Neural progenitor cell (in vitro differentiated cells): ENCODE measurements around the gene CFAP97D2. TPM values are rescaled to one million over a fixed set of nuclear protein-coding genes. Genes with fewer than 3 reads are reported as not detected.

Experiments used
- DNase-seq: peaks from one replicate; pipeline ENCODE4 v3.0.0-alpha.2; 2016; ENCODE audit warnings: low spot score
- H2AFZ ChIP-seq: fragments of 200-600 bp; sonication (generic); replicated peaks from 2 replicates; pipeline ENCODE4 v1.6.1; 2016; ENCODE audit warnings: antibody characterized with exemption
- H3F3A ChIP-seq: fragments of 200-600 bp; sonication (generic); 2 replicates; pipeline ENCODE4 v1.6.1; 2016; ENCODE audit warnings: antibody characterized with exemption, low read depth
- H3K27ac ChIP-seq: fragments of 200-600 bp; sonication (generic); 2 replicates; pipeline ENCODE4 v1.5.1; 2016; ENCODE audit warnings: mild to moderate bottlenecking
- H3K27me3 ChIP-seq: fragments of 200-600 bp; sonication (generic); 2 replicates; pipeline ENCODE4 v1.6.1; 2016; ENCODE audit warnings: mild to moderate bottlenecking, moderate library complexity
- H3K36me3 ChIP-seq: fragments of 200-600 bp; sonication (generic); 2 replicates; pipeline ENCODE4 v1.5.1; 2016
- H3K4me1 ChIP-seq: fragments of 200-600 bp; sonication (generic); 2 replicates; pipeline ENCODE4 v1.6.1; 2016; ENCODE audit warnings: mixed run types
- H3K4me2 ChIP-seq: fragments of 200-600 bp; sonication (generic); 2 replicates; pipeline ENCODE4 v1.6.1; 2016
- H3K4me3 ChIP-seq: fragments of 200-600 bp; sonication (generic); 2 replicates; pipeline ENCODE4 v1.5.1; 2016
- H3K79me2 ChIP-seq: fragments of 200-600 bp; sonication (generic); 2 replicates; pipeline ENCODE4 v1.6.1; 2016; ENCODE audit warnings: low read depth
- H3K9ac ChIP-seq: fragments of 200-600 bp; sonication (generic); 2 replicates; pipeline ENCODE4 v1.6.1; 2016
- H3K9me3 ChIP-seq: fragments of 200-600 bp; sonication (generic); 2 replicates; pipeline ENCODE4 v1.5.1; 2016; ENCODE audit warnings: low read depth
- H4K20me1 ChIP-seq: fragments of 200-600 bp; sonication (generic); 2 replicates; pipeline ENCODE4 v1.6.1; 2016; ENCODE audit warnings: low read depth
- H3K27ac Mint-ChIP-seq: 3 replicates; pipeline ENCODE4 v1.8.0; 2021; ENCODE audit warnings: mixed read lengths
- H3K27me3 Mint-ChIP-seq: 2 replicates; pipeline ENCODE4 v1.8.0; 2022; ENCODE audit warnings: low read depth, mild to moderate bottlenecking, inconsistent platforms, moderate library complexity, mixed read lengths; ENCODE audit not compliant: insufficient read depth
- H3K36me3 Mint-ChIP-seq: 3 replicates; pipeline ENCODE4 v1.8.0; 2021; ENCODE audit warnings: mixed read lengths
- H3K4me1 Mint-ChIP-seq: 3 replicates; pipeline ENCODE4 v1.8.0; 2021; ENCODE audit warnings: mixed read lengths
- H3K4me3 Mint-ChIP-seq: 3 replicates; pipeline ENCODE4 v1.8.0; 2021; ENCODE audit warnings: mild to moderate bottlenecking, moderate library complexity, mixed read lengths
- H3K9me3 Mint-ChIP-seq: 3 replicates; pipeline ENCODE4 v1.8.0; 2020; ENCODE audit warnings: mixed read lengths
- CTCF ChIP-seq: fragments of 200-600 bp; sonication (generic); IDR thresholded peaks from 2 replicates; pipeline ENCODE4 v1.5.1; 2017; ENCODE audit warnings: antibody characterized with exemption, mild to moderate bottlenecking
- EZH2 ChIP-seq: fragments of 200-600 bp; sonication (generic); IDR thresholded peaks from 2 replicates; pipeline ENCODE4 v1.6.1; 2017; ENCODE audit warnings: antibody characterized with exemption, mild to moderate bottlenecking, moderate library complexity
- EZH2phosphoT487 ChIP-seq: fragments of 200-600 bp; sonication (generic); IDR thresholded peaks from 2 replicates; pipeline ENCODE4 v1.6.1; 2017; ENCODE audit warnings: antibody characterized with exemption
- total RNA-seq: library from RNA; depleted of rRNA; stranded (reverse); fragments of >200 nt; gene quantifications from 2 replicates; pipeline ENCODE4 v1.2.3, GENCODE V29; 2015; ENCODE audit warnings: low replicate concordance

The CFAP97D2 gene
- total RNA-seq, 1 donor from 2014 or later = not detected

- Histone ChIP-seq H3K36me3 (peaks cover 16% of the 10 kb centered on the region), H3K4me2 (peak overlapping the region; percentile 94), H3K27me3 (peaks cover 11% of the 10 kb centered on the region), H2AFZ (no peak overlapping the region), H3K4me1 (peaks cover 11% of the 10 kb centered on the region), H4K20me1 (peaks cover 19% of the 10 kb centered on the region), H3K9me3 (no peaks in the 10 kb centered on the region), H3K4me3 (peak overlapping the region; percentile 79), H3K79me2 (peaks cover 24% of the 10 kb centered on the region), H3K9ac (no peak overlapping the region), H3K27ac (no peak overlapping the region), H3F3A (peaks cover 7% of the 10 kb centered on the region)
- TF ChIP-seq EZH2phosphoT487 = no peak
- TF ChIP-seq CTCF = no peak
- no peak for TF ChIP-seq EZH2
- Mint-ChIP-seq H3K27ac (peak overlapping the region; percentile 87), H3K4me1 (peaks cover 14% of the 10 kb centered on the region), H3K27me3 (peaks cover 5% of the 10 kb centered on the region), H3K4me3 (peak overlapping the region; percentile 93), H3K36me3 (peaks cover 17% of the 10 kb centered on the region), H3K9me3 (no peaks in the 10 kb centered on the region)
- peak; percentile 31 for DNase-seq
These were observed 56.6 kb downstream of the CFAP97D2 start for GRCh38 chr13:114235697-114236096.

GRCh38 chr13:114236227-114236626 lies 57.2 kb downstream of the CFAP97D2 start:
- Mint-ChIP-seq H3K4me1 (peaks cover 12% of the 10 kb centered on the region), H3K27ac (no peak overlapping the region), H3K9me3 (no peaks in the 10 kb centered on the region), H3K36me3 (peaks cover 21% of the 10 kb centered on the region), H3K27me3 (peaks cover 5% of the 10 kb centered on the region), H3K4me3 (peak overlapping the region; percentile 93)
- Histone ChIP-seq H3K9ac (no peak overlapping the region), H3K79me2 (peaks cover 24% of the 10 kb centered on the region), H3K27ac (no peak overlapping the region), H4K20me1 (peaks cover 20% of the 10 kb centered on the region), H3K36me3 (peaks cover 20% of the 10 kb centered on the region), H3F3A (peaks cover 7% of the 10 kb centered on the region), H3K27me3 (peaks cover 11% of the 10 kb centered on the region), H2AFZ (no peak overlapping the region), H3K4me2 (peak overlapping the region; percentile 94), H3K4me1 (peaks cover 11% of the 10 kb centered on the region), H3K9me3 (no peaks in the 10 kb centered on the region), H3K4me3 (peak overlapping the region; percentile 79)
- no peak for DNase-seq
- TF ChIP-seq EZH2phosphoT487 (no peak), EZH2 (no peak), CTCF (no peak)

GRCh38 chr13:114237415-114238112 lies 58.5 kb downstream of the CFAP97D2 start:
- H3K79me2 ChIP-seq = peaks cover 24% of the 10 kb centered on the region
- peaks cover 7% of the 10 kb centered on the region for H3F3A ChIP-seq
- no peak overlapping the region for H3K27ac ChIP-seq
- peaks cover 11% of the 10 kb centered on the region for H3K4me1 ChIP-seq
- H3K4me2 ChIP-seq = no peak overlapping the region
- TF ChIP-seq EZH2phosphoT487 (no peak), EZH2 (no peak), CTCF (no peak)
- Mint-ChIP-seq H3K4me3 (peak overlapping the region; percentile 3), H3K9me3 (no peaks in the 10 kb centered on the region), H3K36me3 (peaks cover 30% of the 10 kb centered on the region), H3K4me1 (peaks cover 12% of the 10 kb centered on the region), H3K27me3 (peaks cover 3% of the 10 kb centered on the region), H3K27ac (no peak overlapping the region)
- no peak overlapping the region for H3K4me3 ChIP-seq
- no peaks in the 10 kb centered on the region for H3K9me3 ChIP-seq
- H4K20me1 ChIP-seq = peaks cover 20% of the 10 kb centered on the region
- peaks cover 11% of the 10 kb centered on the region for H3K27me3 ChIP-seq
- H2AFZ ChIP-seq = no peak overlapping the region
- no peak overlapping the region for H3K9ac ChIP-seq
- peaks cover 20% of the 10 kb centered on the region for H3K36me3 ChIP-seq
- no peak for DNase-seq
